ENCODE measurements around the gene KCNIP3. TPM values are rescaled to one million over a fixed set of nuclear protein-coding genes. Genes with fewer than 3 reads are reported as not detected.
A peak's percentile ranks its signal among the peaks of the same experiment; 100 is the strongest.

The KCNIP3 gene
- total RNA-seq, 1 experiment from 2014 or later: not detected

GRCh38 chr2:95348609-95349567 is 51.7 kb downstream of the KCNIP3 start:
- Histone ChIP-seq H3K4me1 (peaks cover 3% of the 10 kb centered on the region; the same call in 1 of the 2 replicates), H3K36me3 (ENCODE audit: control insufficient read depth, insufficient read depth, low read length) (no peaks in the 10 kb centered on the region), H3K9me3 (no peaks in the 10 kb centered on the region), H3K4me3 (ENCODE audit: low read depth, low read length) (no peak overlapping the region), H3K27me3 (replicated peaks; ENCODE audit: control insufficient read depth, insufficient read depth, low read length) (peaks cover 1% of the 10 kb centered on the region)
- H3K27ac Mint-ChIP-seq (ENCODE audit: unreplicated experiment): no peak overlapping the region
- H3K9me3 Mint-ChIP-seq (ENCODE audit: unreplicated experiment): no peaks in the 10 kb centered on the region
- TF ChIP-seq CTCF (IDR thresholded peaks at IDR 0.05; ENCODE audit: insufficient read depth in 1 of 2, low read depth in 1 of 2, low read length in 1 of 2, severe bottlenecking in 1 of 2, unreplicated experiment in 1 of 2): no peak
- H3K36me3 Mint-ChIP-seq (ENCODE audit: insufficient read depth, unreplicated experiment): no peaks in the 10 kb centered on the region
- peaks cover 15% of the 10 kb centered on the region for H3K27me3 Mint-ChIP-seq (ENCODE audit: insufficient read depth, unreplicated experiment)
- ChIA-PET POLR2A (no interaction called here), CTCF (no interaction called here)
- no peaks in the 10 kb centered on the region for H3K4me1 Mint-ChIP-seq (ENCODE audit: low read depth, unreplicated experiment)
- no TSS peak for BruUV-seq (replicated peaks)
- intact Hi-C loops (cut with micrococcal nuclease; ENCODE audit: unreplicated experiment): loop anchor here (1.0 kb wide), 1 partner anchor 9 kb away; no protein-coding TSS in a partner anchor
- DNase-seq: no peak
- H3K4me3 Mint-ChIP-seq (ENCODE audit: unreplicated experiment): no peak overlapping the region

GRCh38 chr2:95349568-95350322 is 52.6 kb downstream of the KCNIP3 start:
- no peaks in the 10 kb centered on the region for H3K9me3 Mint-ChIP-seq (ENCODE audit: unreplicated experiment)
- no peaks in the 10 kb centered on the region for H3K9me3 ChIP-seq
- no TSS peak for BruUV-seq (replicated peaks)
- no peak overlapping the region for H3K4me3 Mint-ChIP-seq (ENCODE audit: unreplicated experiment)
- H3K36me3 ChIP-seq (ENCODE audit: control insufficient read depth, insufficient read depth, low read length): no peaks in the 10 kb centered on the region
- ChIA-PET POLR2A (no interaction called here), CTCF (no interaction called here)
- H3K4me3 ChIP-seq (ENCODE audit: low read depth, low read length): no peak overlapping the region
- no peak overlapping the region for H3K27ac Mint-ChIP-seq (ENCODE audit: unreplicated experiment)
- H3K27me3 ChIP-seq (replicated peaks; ENCODE audit: control insufficient read depth, insufficient read depth, low read length): peaks cover 1% of the 10 kb centered on the region
- H3K27me3 Mint-ChIP-seq (ENCODE audit: insufficient read depth, unreplicated experiment): peaks cover 21% of the 10 kb centered on the region
- peaks cover 3% of the 10 kb centered on the region; the same call in 1 of the 2 replicates for H3K4me1 ChIP-seq
- no peaks in the 10 kb centered on the region for H3K4me1 Mint-ChIP-seq (ENCODE audit: low read depth, unreplicated experiment)
- DNase-seq: no peak
- no peak for TF ChIP-seq CTCF (IDR thresholded peaks at IDR 0.05; ENCODE audit: insufficient read depth in 1 of 2, low read depth in 1 of 2, low read length in 1 of 2, severe bottlenecking in 1 of 2, unreplicated experiment in 1 of 2)
- no peaks in the 10 kb centered on the region for H3K36me3 Mint-ChIP-seq (ENCODE audit: insufficient read depth, unreplicated experiment)
- intact Hi-C loops (cut with micrococcal nuclease; ENCODE audit: unreplicated experiment): loop anchor here (1.0 kb wide), 1 partner anchor 9 kb away; no protein-coding TSS in a partner anchor

DNA sequence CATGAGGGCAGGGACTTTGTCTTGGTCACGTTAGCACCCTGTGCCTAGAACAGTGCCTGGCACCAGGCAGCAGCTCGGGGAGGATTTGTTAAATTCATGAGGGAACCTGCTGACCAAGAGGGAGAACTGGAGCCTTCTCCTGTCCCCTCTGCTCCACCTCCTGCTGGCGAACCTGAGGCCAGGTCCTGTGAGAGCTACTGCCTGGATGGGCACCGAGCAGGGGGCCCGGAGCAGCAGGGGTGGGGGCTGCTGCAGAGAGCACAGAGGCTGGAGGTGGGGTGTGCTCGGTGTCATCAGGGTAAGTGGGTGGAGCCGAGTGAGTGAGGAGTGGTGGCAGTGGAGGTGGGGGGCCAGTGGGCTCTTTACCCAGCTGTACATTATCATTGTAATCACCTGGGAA is 53.2 kb downstream of the KCNIP3 start:
- CTCF ChIA-PET: no interaction called here
- no TSS peak for BruUV-seq (replicated peaks)

More for the DNA sequence above, 53.2 kb downstream of the KCNIP3 start:
- DNase-seq: peak in 1 of 2 experiments; percentile 28
- no peaks in the 10 kb centered on the region for H3K9me3 ChIP-seq
- Mint-ChIP-seq H3K9me3 (ENCODE audit: unreplicated experiment) (no peaks in the 10 kb centered on the region), H3K4me3 (ENCODE audit: unreplicated experiment) (no peak overlapping the region), H3K27ac (ENCODE audit: unreplicated experiment) (no peak overlapping the region), H3K27me3 (ENCODE audit: insufficient read depth, unreplicated experiment) (peaks cover 21% of the 10 kb centered on the region), H3K4me1 (ENCODE audit: low read depth, unreplicated experiment) (no peaks in the 10 kb centered on the region), H3K36me3 (ENCODE audit: insufficient read depth, unreplicated experiment) (no peaks in the 10 kb centered on the region)
- no peak for TF ChIP-seq CTCF (IDR thresholded peaks at IDR 0.05; ENCODE audit: insufficient read depth in 1 of 2, low read depth in 1 of 2, low read length in 1 of 2, severe bottlenecking in 1 of 2, unreplicated experiment in 1 of 2)
- POLR2A ChIA-PET: no interaction called here
- peaks cover 1% of the 10 kb centered on the region for H3K27me3 ChIP-seq (replicated peaks; ENCODE audit: control insufficient read depth, insufficient read depth, low read length)
- peaks cover under 1% of the 10 kb centered on the region; the same call in 1 of the 2 replicates for H3K4me1 ChIP-seq
- H3K36me3 ChIP-seq (ENCODE audit: control insufficient read depth, insufficient read depth, low read length): no peaks in the 10 kb centered on the region
- H3K4me3 ChIP-seq (ENCODE audit: low read depth, low read length): no peak overlapping the region
- intact Hi-C loops (cut with micrococcal nuclease; ENCODE audit: unreplicated experiment): no loop called here

Data from Caco-2 (cell line).